Measurements from ENCODE around the gene KLF8.

KLF8 gene

GRCh38 chrX:56313308-56313707, 81.2 kb downstream of the KLF8 start:
- no peak for FAIRE-seq

GRCh38 chrX:56314334-56314733, 82.2 kb downstream of the KLF8 start:
- no peak for FAIRE-seq

- no peak for FAIRE-seq
Observed at GRCh38 chrX:56318076-56318475, 85.9 kb downstream of the KLF8 start.

GRCh38 chrX:56319165-56319564, 87.0 kb downstream of the KLF8 start:
- FAIRE-seq, result no peak
